MM.1S (cell line): ENCODE measurements around the gene ELMOD1.

Source experiments
- DNase-seq: peaks from one replicate; pipeline ENCODE4 v3.0.0-alpha.2; 2015
- H2AFZ ChIP-seq: fragments of 300-600 bp; sonication (generic); 2 replicates; pipeline ENCODE4 v1.6.0; 2016; ENCODE audit warnings: antibody characterized with exemption, low read length
- H3F3A ChIP-seq: fragments of 300-600 bp; sonication (generic); 2 replicates; pipeline ENCODE4 v1.6.1; 2016; ENCODE audit warnings: mild to moderate bottlenecking, antibody characterized with exemption, low read length, moderate library complexity, mixed read lengths; ENCODE audit not compliant: insufficient read depth
- H3K27ac ChIP-seq: fragments of 300-600 bp; sonication (generic); 2 replicates; pipeline ENCODE4 v1.5.1; 2016; ENCODE audit warnings: mild to moderate bottlenecking, low read length
- H3K27me3 ChIP-seq: fragments of 300-600 bp; sonication (generic); replicated peaks from 2 replicates; pipeline ENCODE4 v1.6.0; 2016; ENCODE audit warnings: low read length; ENCODE audit not compliant: insufficient read depth
- H3K36me3 ChIP-seq: fragments of 300-600 bp; sonication (generic); replicated peaks from 2 replicates; pipeline ENCODE4 v1.6.1; 2016; ENCODE audit warnings: mild to moderate bottlenecking, low read length, mixed read lengths; ENCODE audit not compliant: insufficient read depth
- H3K4me1 ChIP-seq: fragments of 300-600 bp; sonication (generic); 2 replicates; pipeline ENCODE4 v1.6.1; 2016; ENCODE audit warnings: low read length, mixed read lengths
- H3K4me2 ChIP-seq: fragments of 300-600 bp; sonication (generic); 2 replicates; pipeline ENCODE4 v1.6.0; 2016; ENCODE audit warnings: low read depth, low read length
- H3K4me3 ChIP-seq: fragments of 300-600 bp; sonication (generic); 2 replicates; pipeline ENCODE4 v1.5.1; 2016; ENCODE audit warnings: low read length, mixed read lengths
- H3K79me2 ChIP-seq: fragments of 300-600 bp; sonication (generic); 2 replicates; pipeline ENCODE4 v1.6.1; 2016; ENCODE audit warnings: mixed run types, low read length, mixed read lengths
- H3K9ac ChIP-seq: fragments of 300-600 bp; sonication (generic); 2 replicates; pipeline ENCODE4 v1.6.1; 2016; ENCODE audit warnings: low read length, mixed read lengths
- H3K9me2 ChIP-seq: fragments of 300-600 bp; sonication (generic); replicated peaks from 2 replicates; pipeline ENCODE4 v1.6.1; 2016; ENCODE audit warnings: mild to moderate bottlenecking, low read length, mixed read lengths; ENCODE audit not compliant: insufficient read depth
- H3K9me3 ChIP-seq: fragments of 300-600 bp; sonication (generic); replicated peaks from 2 replicates; pipeline ENCODE4 v1.6.1; 2016; ENCODE audit warnings: mild to moderate bottlenecking, low read length, mixed read lengths; ENCODE audit not compliant: insufficient read depth
- H4K20me1 ChIP-seq: fragments of 300-600 bp; sonication (generic); 2 replicates; pipeline ENCODE4 v1.6.1; 2016; ENCODE audit warnings: mild to moderate bottlenecking, low read length, moderate library complexity, mixed read lengths; ENCODE audit not compliant: insufficient read depth
- EZH2 ChIP-seq: fragments of 300-600 bp; sonication (generic); optimal IDR thresholded peaks from 2 replicates; pipeline ENCODE3; 2017; ENCODE audit warnings: low read depth, mild to moderate bottlenecking, antibody characterized with exemption, low read length, mixed read lengths
- EZH2phosphoT487 ChIP-seq: fragments of 300-600 bp; sonication (generic); IDR thresholded peaks from 2 replicates; pipeline ENCODE4 v1.6.1; 2018; ENCODE audit warnings: antibody characterized with exemption, low read length
- TF ChIP-seq, protein P1 (sequence below): fragments of 300-600 bp; sonication (generic); IDR thresholded peaks from 2 replicates; pipeline ENCODE4 v1.5.1; 2016; ENCODE audit warnings: antibody characterized with exemption, low read length, mixed read lengths

The ELMOD1 gene

DNA sequence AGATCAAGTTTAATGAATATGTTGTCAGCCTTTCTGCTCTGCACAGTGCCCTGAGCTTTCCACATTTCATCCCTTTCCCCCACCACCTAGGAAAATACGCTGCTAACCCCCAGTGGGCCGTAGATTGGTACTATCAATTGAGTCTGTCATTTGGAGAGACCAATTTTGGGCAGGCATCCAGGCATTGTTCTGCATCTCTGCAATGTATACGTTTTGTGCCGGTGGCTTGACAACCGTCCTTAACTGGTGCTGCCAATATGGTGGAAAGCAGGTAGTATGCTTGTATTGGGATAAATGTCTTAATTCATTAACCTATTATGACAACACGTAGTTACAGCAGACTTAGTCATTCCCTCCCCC is 1.3 kb downstream of the ELMOD1 start:
- Histone ChIP-seq H3K9ac (no peak overlapping the region), H3K79me2 (no peaks in the 10 kb centered on the region), H3K9me3 (no peaks in the 10 kb centered on the region), H3F3A (no peaks in the 10 kb centered on the region), H3K27me3 (no peaks in the 10 kb centered on the region), H3K4me1 (no peaks in the 10 kb centered on the region), H3K9me2 (no peaks in the 10 kb centered on the region), H4K20me1 (no peaks in the 10 kb centered on the region), H3K4me3 (0 out of 2 replicates have a peak overlapping the region, but pooled peaks have one; percentile 89), H3K4me2 (peak overlapping the region; percentile 96; the same call in 1 of the 2 replicates), H2AFZ (no peak overlapping the region), H3K36me3 (no peaks in the 10 kb centered on the region), H3K27ac (no peak overlapping the region)
- TF ChIP-seq, protein P1, sequence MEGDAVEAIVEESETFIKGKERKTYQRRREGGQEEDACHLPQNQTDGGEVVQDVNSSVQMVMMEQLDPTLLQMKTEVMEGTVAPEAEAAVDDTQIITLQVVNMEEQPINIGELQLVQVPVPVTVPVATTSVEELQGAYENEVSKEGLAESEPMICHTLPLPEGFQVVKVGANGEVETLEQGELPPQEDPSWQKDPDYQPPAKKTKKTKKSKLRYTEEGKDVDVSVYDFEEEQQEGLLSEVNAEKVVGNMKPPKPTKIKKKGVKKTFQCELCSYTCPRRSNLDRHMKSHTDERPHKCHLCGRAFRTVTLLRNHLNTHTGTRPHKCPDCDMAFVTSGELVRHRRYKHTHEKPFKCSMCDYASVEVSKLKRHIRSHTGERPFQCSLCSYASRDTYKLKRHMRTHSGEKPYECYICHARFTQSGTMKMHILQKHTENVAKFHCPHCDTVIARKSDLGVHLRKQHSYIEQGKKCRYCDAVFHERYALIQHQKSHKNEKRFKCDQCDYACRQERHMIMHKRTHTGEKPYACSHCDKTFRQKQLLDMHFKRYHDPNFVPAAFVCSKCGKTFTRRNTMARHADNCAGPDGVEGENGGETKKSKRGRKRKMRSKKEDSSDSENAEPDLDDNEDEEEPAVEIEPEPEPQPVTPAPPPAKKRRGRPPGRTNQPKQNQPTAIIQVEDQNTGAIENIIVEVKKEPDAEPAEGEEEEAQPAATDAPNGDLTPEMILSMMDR, result no peak
- no peak for TF ChIP-seq EZH2phosphoT487
- TF ChIP-seq EZH2, result no peak
- DNase-seq, result no peak

- Histone ChIP-seq H2AFZ (no peak overlapping the region), H3K9ac (no peak overlapping the region)
These were observed 1.9 kb downstream of the ELMOD1 start for GRCh38 chr11:107592813-107593212.

GRCh38 chr11:107593951-107594350 is 3.0 kb downstream of the ELMOD1 start:
- Histone ChIP-seq H3K79me2 (no peaks in the 10 kb centered on the region), H2AFZ (no peak overlapping the region), H3K9me3 (no peaks in the 10 kb centered on the region), H3K36me3 (no peaks in the 10 kb centered on the region), H3F3A (no peaks in the 10 kb centered on the region), H3K27ac (no peak overlapping the region), H3K4me1 (peaks cover 7% of the 10 kb centered on the region), H3K9me2 (no peaks in the 10 kb centered on the region), H3K4me2 (no peak overlapping the region), H3K9ac (no peak overlapping the region), H3K27me3 (no peaks in the 10 kb centered on the region), H3K4me3 (no peak overlapping the region), H4K20me1 (no peaks in the 10 kb centered on the region)
- TF ChIP-seq, protein P1, result no peak
- TF ChIP-seq EZH2 (no peak), EZH2phosphoT487 (no peak)
- no peak for DNase-seq

More at GRCh38 chr11:107592813-107593212, 1.9 kb downstream of the ELMOD1 start:
- Histone ChIP-seq H3K36me3 (no peaks in the 10 kb centered on the region), H3K4me2 (no peak overlapping the region), H3K79me2 (no peaks in the 10 kb centered on the region), H3K9me2 (no peaks in the 10 kb centered on the region), H3K27ac (no peak overlapping the region), H4K20me1 (no peaks in the 10 kb centered on the region), H3K4me1 (no peaks in the 10 kb centered on the region), H3K27me3 (no peaks in the 10 kb centered on the region), H3K4me3 (no peak overlapping the region), H3F3A (no peaks in the 10 kb centered on the region), H3K9me3 (no peaks in the 10 kb centered on the region)
- no peak for DNase-seq
- TF ChIP-seq, protein P1, result no peak
- TF ChIP-seq EZH2phosphoT487 (no peak), EZH2 (no peak)
